GM19351 (cell line): ENCODE data around the gene MTMR1.

Source experiments
- ATAC-seq: cut with Tn5 transposase; IDR thresholded peaks from one replicate; pipeline ENCODE4 v1.9.1; 2021; ENCODE audit warnings: mild to moderate bottlenecking, moderate library complexity; ENCODE audit not compliant: unreplicated experiment

Gene MTMR1

DNA sequence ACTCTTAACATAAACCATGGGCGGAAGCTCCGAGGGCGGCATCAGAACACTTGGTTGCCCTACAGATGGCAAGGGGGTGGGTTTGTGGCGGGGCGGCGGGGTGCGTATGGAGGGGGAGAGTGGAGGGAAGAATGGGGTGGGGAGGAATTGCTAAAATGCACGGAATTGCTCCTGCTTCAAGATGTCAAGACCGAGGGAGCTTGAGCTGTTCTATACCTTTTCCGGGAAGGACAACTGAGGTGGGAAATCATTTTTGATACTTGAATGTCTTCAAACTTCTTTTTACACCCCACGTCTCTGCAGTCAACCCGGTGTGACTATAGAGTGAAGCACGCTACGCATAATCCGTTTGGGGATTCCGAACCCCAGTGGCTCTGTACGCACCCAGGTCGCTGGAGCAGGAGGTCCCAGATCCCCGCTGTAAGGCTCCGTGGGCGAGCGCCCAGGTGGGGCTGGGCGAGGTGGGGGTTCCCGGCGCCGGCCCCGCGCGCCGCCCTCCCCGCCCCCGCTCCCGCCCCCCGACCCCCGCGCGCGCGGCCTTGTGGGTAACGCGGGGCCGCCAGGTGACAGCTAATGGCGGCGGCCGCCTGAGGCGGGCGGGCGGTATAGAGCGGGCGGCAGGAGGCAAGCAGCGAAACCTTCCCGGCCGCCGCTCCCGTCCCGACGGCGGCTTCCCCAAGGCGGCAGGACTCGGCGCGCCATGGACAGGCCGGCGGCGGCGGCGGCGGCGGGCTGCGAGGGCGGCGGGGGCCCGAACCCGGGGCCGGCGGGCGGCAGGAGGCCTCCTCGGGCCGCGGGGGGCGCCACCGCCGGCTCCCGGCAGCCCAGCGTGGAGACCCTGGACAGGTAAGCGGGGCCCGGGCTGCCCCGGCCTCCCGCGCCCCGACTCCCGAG, at the start of gene MTMR1:
TSS of gene MTMR1 (plus strand) at position 566 of the 894 bp plus-strand sequence. CDS start at position 701, 135 bp downstream.
- peak; percentile 30 for ATAC-seq

DNA sequence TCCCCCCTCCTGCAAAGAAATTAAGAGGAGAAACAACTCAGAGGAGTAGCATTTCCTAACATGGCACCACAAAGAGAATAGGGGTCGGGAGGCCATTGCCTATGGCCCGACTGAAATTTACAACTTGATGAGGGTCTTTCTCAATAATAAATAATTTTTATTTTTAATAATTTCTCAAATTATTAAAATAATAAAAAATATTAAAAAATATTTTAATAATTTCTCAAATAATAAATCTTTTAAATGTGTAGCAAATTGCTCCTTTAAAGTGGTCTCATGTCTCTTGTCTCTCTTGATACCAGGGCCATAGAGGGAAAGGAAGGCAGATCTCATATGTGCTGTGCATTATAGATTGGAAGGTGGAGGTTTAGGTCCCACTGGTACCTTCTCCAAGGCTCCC, 49.2 kb upstream of the MTMR1 start:
- no peak for ATAC-seq

DNA sequence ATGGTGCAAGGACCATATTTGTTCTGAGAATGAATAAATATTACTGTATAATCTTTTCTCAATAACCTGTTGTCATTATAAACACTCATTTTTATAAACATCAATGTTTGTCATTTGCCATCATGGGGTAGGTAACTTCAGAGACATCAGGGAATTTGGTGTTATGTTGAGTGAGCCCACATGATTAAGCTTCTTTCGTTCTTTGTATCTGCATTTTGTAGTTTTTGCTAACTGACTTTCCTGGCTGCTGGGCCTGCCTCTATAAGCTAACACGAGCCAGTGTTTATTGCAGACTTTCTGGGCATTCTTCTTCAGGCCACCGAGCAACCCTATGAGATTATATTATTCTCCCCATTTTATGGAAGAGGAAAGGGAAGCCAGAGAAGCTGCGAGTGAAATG, 48.8 kb upstream of the MTMR1 start:
- no peak for ATAC-seq

DNA sequence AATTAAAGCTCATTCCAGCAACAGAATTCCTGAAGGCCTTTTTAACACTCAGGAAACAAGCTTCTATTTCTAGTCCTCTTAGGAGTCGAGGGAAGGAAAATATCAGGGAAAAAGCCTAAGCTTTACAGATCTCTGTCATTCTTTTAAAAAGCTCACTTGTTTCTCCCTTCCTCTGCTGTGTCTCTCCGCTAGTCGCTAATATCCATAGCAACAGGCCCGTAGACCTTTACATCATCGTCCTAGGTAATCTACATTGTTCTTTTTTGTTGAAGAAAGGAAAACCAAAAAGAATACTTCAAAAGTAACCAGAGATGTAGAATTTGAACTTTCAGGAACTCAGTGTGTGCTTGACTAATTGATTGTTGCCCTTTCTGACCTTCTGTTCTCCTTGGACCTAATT, 45.9 kb upstream of the MTMR1 start:
- no peak for ATAC-seq

DNA sequence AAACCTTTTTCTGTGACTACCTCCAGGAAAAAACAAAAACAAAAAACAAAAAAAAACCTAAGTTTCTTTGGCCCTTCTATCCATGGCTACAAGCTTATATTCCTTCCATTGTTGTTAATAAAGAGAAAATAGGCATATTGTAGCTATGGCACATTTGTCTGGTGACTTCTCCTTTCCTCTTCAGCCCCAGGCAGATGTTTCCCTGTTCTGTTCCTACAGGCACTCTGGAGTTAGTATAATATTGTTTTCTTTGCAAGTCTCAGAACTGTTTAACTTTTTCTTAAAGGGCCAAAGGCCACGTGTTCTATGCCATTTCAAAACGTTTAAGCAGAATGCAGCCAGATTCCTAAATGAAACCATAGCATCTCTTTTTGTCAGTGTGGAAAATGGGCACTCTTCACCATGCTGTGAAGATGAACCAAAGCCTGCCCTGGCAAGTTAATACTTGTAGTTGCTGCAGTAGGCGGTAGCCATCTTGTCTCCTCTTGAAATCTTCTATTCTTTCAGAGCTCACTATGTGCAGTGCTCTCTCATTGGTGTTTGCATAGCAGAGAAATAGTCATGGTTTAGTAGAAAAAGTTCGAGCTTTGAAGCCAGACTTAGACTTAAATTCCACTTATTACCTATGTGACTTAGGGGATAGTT, 44.8 kb upstream of the MTMR1 start:
- no peak for ATAC-seq

DNA sequence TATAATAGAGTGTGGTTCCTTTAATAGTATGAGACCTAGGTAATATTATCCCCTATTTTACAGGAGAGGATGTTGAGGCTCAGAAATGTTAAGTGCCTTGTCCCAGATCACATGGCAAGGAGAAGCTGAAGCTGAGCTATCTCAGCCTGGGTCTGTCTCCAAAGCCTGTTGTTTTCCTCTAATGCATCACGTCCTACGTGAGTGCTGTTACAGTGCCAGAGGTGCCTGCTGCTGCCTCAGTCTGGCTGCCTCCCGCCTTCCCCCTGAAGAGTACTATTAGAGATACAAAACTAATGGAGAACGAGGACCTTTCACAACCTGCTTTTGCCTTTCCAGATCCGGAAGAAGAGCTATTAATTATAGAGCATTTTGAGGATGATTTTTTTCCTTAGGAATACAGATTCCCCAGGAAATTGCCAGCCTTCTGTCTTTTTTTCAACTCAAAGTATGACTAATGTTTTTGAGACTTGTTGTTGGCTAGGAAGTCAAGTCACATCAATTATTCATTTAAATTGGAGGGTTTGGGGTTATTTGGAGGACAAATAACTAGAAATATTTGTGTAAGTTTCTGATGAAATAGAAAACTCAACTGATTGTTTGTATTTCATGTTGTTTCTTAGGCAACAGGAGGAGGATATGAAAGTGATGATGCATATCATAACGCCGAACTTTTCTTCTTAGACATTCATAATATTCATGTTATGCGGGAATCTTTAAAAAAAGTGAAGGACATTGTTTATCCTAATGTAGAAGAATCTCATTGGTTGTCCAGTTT, 43.9 kb upstream of the MTMR1 start:
- ATAC-seq = no peak

DNA sequence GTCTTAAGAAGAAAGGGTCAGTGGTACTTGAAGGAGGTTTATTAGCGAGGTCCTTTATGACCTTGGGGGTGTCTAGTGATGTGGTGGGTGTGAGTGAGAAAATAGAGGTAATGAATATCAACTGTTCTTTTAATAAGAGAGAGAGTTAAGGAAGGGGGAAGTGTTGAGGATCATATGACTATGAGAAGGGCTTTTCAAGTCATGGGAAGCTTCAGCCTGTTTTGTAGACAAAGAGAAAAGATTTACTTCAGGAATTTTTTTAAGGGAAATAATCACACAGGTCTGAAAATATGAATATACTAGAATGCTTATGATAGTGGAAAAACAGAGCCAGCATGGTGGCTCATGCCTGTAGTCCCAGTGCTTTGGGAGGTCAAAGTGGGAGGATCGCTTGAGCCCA, 41.3 kb upstream of the MTMR1 start:
- ATAC-seq = no peak

DNA sequence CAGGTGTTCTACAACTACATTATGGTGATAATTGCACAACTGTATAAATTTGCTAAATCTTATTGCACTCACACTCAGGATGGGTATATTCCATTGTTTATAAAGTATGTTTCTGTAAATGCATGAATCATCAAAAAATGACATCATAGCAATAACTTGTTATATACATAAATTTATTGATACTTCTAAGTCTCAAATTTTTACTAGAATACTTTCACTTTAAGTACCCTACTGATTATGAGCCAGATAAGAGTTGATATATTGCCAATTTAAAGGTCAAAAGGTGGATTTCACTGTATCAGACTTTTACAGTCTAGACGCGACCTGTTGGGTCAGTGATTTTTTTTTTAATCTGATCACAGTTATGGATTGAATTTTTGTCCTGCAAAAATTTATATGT, 37.4 kb upstream of the MTMR1 start:
- ATAC-seq = no peak

DNA sequence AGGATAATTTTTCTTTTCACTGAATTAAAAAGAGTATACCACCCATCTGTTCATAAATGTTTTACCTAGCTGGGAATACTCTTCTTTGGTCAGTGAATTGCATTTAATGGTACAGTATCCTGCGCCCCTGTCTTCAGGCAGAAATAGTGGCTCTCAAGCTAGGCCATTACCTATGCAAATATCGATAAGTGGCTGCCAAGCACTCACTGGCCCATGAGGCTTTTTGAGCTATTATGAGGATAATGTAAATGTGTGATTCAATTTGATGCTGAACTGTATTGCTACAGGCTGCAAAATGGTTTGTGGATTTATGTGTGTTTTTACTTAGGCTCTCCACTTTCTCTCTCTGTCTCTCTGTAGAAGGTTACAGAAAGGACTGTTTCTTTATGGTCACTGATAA, 30.1 kb upstream of the MTMR1 start:
- ATAC-seq = no peak

DNA sequence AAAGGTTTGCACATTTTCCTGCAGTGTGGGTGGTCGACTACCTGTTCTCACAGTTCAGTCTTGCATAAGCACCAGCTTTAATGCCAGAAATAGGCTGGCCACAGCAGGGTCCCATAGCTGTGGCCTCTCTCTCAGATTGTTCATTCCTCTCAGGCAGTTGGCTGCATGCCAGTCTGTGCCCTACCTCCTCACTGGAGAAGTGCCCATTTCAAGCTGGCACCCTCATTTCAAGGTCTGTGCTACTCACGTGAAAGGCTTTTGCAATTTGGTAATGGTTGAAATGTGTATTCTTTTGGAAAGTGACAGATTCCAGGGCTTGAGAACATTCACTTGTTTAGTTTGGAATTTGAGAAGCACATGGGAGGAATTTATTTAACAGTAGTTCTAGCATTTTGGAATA, 28.9 kb upstream of the MTMR1 start:
- no peak for ATAC-seq

DNA sequence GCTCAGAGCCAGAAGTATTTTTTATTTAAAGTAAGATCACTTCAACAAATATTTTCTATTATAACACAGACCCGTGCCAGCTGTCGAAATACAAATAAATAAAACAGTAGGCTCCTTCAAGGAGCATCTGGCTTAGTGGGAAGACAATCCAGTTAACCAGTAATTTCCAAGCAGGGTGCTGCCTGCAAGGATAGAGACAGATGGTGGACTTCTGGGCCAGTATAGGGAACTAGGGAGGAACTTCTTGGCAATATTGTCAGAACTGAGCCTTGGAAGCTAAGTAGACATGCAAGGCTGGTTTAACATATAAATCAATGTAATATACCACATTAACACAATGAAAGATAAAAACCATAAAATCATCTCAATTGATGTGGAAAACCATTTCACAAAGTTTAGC, 17.0 kb upstream of the MTMR1 start:
- ATAC-seq = no peak

DNA sequence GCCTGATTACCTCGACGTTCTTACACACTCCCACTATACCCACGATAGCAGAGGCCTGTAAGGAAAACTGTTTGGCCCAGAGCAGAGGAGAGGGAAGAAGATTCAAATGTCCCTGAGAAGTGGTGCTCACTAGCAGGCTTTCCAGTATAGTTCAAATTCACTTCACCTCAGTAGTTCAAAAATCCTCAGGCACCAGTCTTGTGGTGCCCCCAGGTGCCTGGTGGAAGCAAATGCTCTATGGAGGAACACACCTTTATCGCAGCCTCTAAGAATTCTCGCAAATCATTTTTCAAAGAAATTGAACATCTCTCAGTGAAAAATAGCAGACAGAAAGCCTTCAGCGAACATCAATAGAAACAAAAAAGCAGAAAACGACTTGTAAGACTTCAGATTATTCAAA, 12.2 kb upstream of the MTMR1 start:
- ATAC-seq = no peak

DNA sequence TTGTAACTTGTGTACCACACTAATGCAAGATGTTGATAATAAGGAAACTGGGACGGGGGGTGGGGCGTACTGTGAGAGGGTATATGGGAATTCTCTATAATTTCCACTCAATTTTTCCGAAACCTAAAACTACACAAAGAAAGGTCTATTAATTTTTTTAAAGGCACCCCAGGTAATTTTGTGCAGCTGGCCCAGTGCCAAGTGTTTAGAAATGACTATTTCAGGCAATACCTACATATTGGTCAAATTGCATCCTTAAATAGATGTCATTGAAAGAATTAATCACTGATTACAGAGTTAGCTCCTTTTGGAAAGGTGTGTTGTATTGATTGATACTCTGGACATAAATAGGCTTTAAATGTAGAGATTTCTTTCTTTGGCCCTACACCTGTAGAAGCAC, 10.1 kb upstream of the MTMR1 start:
- ATAC-seq = no peak

DNA sequence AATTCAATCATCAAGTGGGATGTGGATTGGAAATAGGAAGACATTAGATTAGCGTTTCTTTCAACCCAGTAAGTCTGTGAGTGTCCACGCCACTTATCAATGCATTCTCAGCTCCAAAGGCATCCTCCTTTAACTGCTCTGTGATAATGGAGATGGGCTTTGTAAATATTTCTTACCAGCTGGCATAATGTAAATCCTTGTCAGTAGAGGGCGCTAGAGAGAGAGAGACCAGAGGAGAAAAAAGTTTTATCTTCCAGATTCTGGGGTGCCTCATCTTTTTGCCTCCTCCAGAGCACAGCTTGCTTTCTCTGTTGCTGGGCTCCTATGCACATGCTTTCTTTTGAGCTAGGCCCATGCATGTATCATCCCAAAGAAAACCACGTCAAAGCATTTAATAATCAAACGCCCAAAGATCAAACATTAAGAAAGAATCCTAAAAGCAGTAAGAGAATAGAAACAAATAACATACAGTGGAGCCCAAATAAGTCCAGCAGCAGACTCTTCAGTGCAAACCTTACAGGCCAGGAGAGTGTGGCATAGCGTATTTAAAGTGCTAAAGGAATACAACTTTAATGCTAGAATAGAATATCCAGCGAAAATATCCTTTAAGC, 9.6 kb upstream of the MTMR1 start:
- no peak for ATAC-seq

DNA sequence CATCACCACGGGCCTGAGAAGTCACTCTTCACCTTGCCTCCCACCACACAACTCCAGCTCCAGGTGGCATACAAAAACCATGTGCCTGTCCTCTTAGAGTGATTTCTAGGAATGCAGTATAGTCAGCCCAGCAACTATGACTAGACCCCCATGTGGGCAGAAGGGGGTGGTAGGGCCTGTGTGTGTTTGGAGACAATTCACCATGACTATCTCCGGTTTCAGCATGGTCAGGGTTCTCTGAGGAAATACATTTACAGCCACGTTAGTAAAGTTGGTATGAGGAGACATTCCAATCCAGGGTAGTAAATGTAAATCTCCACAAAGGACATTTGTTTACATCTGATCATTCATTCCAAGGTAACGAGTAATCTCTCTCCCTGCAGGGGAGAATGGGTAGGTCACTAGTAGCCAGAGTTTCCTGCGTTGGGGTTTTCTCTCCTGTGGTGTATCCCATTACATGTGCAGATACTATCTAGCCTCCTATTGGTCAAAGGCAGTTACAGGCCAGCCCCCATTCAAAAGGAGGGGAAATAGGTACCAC, 4.2 kb upstream of the MTMR1 start:
- ATAC-seq = no peak

DNA sequence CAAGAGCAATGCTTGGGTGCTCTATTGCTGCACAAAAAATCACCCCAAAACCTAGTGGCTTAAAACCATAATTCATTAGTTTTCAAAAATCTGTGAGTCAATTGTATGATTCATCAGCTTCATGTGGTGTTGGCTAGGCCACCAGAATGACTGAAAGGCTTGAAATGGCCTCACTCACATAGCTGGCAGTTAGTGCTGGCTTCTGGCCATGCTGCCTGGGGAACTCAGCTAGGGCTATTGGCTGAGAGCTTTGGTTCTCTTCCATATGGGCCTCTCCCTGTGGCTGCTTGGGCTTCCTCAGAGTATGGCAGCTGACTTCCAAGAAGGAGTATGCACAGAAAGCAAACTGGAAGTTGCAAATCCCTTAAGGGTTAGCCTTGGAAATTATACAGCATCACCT, 3.1 kb upstream of the MTMR1 start:
- no peak for ATAC-seq

DNA sequence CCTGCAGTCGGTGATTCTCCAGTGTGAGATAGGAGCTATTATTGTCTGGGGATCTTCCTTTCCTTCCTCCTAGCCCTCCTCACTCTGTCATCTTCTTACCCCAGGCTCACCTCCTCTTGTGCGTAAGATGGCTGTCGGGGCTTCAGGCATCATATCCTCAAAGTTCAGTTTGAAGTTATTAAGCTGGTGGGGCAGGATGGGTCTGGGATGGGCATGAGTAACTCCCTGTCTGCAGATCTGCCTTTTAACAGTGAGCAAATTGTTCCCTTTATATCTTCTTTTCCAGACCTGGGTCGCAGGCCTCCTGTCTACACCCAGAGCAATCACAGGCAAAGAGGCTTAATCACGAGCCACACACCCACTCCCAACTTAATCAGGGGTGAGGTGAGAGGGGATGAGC, 900 bp upstream of the MTMR1 start:
- ATAC-seq = no peak

DNA sequence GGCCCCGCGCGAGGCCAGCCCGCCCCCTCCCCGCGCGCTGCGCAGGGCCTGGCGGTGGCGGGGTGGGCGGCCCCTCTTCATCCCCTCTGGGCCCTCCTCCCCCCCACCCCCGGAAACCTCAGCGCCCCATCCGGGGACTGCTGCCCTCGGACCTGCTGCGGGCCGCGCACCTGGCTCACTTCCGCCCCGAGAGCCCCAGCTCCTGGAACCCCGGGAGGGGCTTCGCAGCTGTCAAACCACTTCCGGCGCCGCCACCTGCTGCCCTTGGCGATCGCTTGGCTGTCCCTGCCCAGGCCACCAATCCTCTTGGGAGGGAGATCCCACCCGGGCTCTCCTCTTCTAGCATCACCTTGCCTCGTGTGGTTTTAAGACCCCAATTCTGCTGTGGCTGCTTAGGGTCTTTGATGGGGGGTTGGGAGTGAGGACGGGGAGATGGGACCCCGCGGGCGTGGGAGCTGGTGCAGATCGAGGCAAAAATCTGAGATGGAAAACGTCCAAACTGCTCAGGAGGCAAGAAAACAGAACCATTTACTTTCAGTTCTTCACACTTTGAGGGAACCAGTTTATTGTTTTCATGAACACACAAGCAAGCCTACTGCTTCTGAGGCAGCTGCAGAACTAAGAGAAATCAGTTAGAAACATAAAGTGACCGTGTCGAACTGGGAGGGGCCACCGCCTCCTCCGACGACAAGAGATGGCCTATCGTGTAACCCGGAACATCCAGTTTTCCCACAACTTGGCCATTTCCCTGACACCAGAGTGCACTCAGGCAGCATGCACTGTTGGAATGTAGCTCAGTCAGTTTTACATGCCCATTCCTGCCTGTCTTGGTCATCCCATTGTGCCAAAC, 754 bp downstream of the MTMR1 start:
- peak; percentile 65 for ATAC-seq

DNA sequence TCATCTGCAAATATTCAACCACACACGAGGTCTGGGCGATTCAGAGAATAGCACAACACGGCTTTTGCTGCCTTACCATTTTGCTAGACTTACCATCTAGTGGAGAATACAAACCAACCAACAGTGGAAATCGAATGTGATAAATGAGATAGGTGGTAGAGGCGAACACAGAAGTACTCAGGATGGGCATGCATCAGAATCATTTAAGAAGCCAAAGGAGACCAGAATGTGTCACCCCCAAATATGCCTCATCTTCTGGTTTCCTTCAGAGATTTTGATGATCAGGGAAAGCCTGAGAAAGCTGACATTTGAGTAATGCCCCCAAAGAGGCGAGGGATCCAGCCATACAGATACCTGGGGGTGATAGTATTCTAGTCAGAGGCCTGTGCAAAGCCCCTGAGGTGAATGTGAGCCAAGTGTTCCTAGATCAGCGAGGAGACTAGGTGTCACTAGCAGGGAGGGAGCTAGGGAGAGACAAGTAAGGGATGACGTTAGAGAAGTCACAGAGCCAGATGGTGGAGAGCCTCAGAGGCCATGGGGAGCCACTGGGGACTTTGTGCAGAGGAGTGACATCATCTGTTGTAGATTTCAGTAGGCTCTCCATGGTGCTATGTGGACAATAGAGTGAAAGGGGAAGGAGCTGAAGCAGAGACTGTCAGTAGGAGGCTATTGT, 1.7 kb downstream of the MTMR1 start:
- peak; percentile 36 for ATAC-seq

DNA sequence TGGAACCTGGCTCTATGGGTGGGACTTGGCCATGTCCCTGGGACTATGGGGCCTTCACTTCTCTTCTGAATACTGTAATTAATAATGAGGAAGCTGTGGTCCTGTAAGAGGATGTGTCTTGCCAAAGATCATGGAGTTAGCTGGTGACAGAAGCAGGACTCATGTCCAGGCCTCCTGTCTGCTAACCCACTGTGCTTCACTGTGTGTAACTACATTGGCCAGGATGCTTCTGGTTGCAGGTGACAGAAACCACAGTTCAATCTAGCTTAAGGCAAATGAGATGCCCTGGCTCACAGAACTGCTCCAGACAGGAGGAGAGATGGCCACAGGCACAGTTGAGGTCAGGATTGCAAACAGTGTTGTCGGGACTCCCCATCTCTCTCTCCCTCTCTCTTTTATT, 3.1 kb downstream of the MTMR1 start:
- ATAC-seq = no peak
